Measurements from ENCODE around the gene DPY30.

DPY30 gene

GRCh38 chr2:31992025-31992579 is 47.5 kb downstream of the DPY30 start:
- no peak for ATAC-seq
- TF ChIP-seq TCF4 (CRISPR knock-in tag; IDR thresholded peaks at IDR 0.05; ENCODE audit: borderline replicate concordance) (no peak), ARNTL (CRISPR knock-in tag; IDR thresholded peaks at IDR 0.05; ENCODE audit: borderline replicate concordance, low read depth) (no peak), ZNF70 (CRISPR knock-in tag; IDR thresholded peaks at IDR 0.05) (no peak), CREB5 (CRISPR knock-in tag; IDR thresholded peaks at IDR 0.05; ENCODE audit: low read depth) (no peak), ZNF565 (CRISPR knock-in tag; conservative IDR thresholded peaks at IDR 0.05; ENCODE audit: low read depth) (no peak), SNAI2 (CRISPR knock-in tag; IDR thresholded peaks at IDR 0.05) (no peak), ZC3H10 (CRISPR knock-in tag; IDR thresholded peaks at IDR 0.05) (no peak), ZFP3 (CRISPR knock-in tag; IDR thresholded peaks at IDR 0.05) (no peak), TSHZ2 (CRISPR knock-in tag; IDR thresholded peaks at IDR 0.05) (no peak), TOX (CRISPR knock-in tag; IDR thresholded peaks at IDR 0.05; ENCODE audit: borderline replicate concordance) (no peak), ESRRG (CRISPR knock-in tag; IDR thresholded peaks at IDR 0.05) (no peak), POU6F1 (CRISPR knock-in tag; IDR thresholded peaks at IDR 0.05; ENCODE audit: borderline replicate concordance, low read depth) (no peak), OSR1 (CRISPR knock-in tag; IDR thresholded peaks at IDR 0.05) (no peak), GLIS3 (CRISPR knock-in tag; IDR thresholded peaks at IDR 0.05) (no peak), PATZ1 (CRISPR knock-in tag; IDR thresholded peaks at IDR 0.05; ENCODE audit: borderline replicate concordance) (no peak), ZNF8 (CRISPR knock-in tag; IDR thresholded peaks at IDR 0.05) (no peak), CSDC2 (CRISPR knock-in tag; IDR thresholded peaks at IDR 0.05) (no peak)

GRCh38 chr2:31989946-31990345 is 49.7 kb downstream of the DPY30 start:
- ATAC-seq, result no peak
- TF ChIP-seq OSR1 (CRISPR knock-in tag; IDR thresholded peaks at IDR 0.05) (no peak), PPARA (CRISPR knock-in tag; IDR thresholded peaks at IDR 0.05; ENCODE audit: borderline replicate concordance) (no peak), ZNF8 (CRISPR knock-in tag; IDR thresholded peaks at IDR 0.05) (no peak), ESRRG (CRISPR knock-in tag; IDR thresholded peaks at IDR 0.05) (no peak), CSRNP3 (CRISPR knock-in tag; IDR thresholded peaks at IDR 0.05) (no peak), ZNF70 (CRISPR knock-in tag; IDR thresholded peaks at IDR 0.05) (no peak), ZC3H10 (CRISPR knock-in tag; IDR thresholded peaks at IDR 0.05) (no peak), CSDC2 (CRISPR knock-in tag; IDR thresholded peaks at IDR 0.05) (no peak), ISL1 (CRISPR knock-in tag; IDR thresholded peaks at IDR 0.05) (no peak), BACH2 (CRISPR knock-in tag; IDR thresholded peaks at IDR 0.05; ENCODE audit: borderline replicate concordance) (no peak), TSHZ2 (CRISPR knock-in tag; IDR thresholded peaks at IDR 0.05) (no peak), ZNF565 (CRISPR knock-in tag; conservative IDR thresholded peaks at IDR 0.05; ENCODE audit: low read depth) (no peak), GLIS3 (CRISPR knock-in tag; IDR thresholded peaks at IDR 0.05) (no peak), ZFP30 (CRISPR knock-in tag; IDR thresholded peaks at IDR 0.05) (no peak)
